Activated B cell treated with CpG ODN at 0.5 μM for 24 hours (primary cell): Measurements from ENCODE around the gene NDUFA11. TPM values are rescaled to one million over a fixed set of nuclear protein-coding genes. Genes with fewer than 3 reads are reported as not detected.

Experiments used
- ATAC-seq: fragments of 200-7000 bp; cut with Tn5 transposase; one replicate; pipeline ENCODE4 v1.10.0; 2021; ENCODE audit warnings: low read depth, mild to moderate bottlenecking, moderate library complexity
- CTCF ChIA-PET: fragments of 350-600 bp; sonication (Branson Sonifier 250); formaldehyde crosslinking; loops from one replicate; lab custom pipeline; 2021; ENCODE audit warnings: antibody characterized with exemption; lab: Charles Lee
- POLR2A ChIA-PET: fragments of 350-600 bp; sonication (Branson Sonifier 250); formaldehyde crosslinking; loops from one replicate; lab custom pipeline; 2021; ENCODE audit warnings: antibody characterized with exemption; lab: Charles Lee
- DNase-seq: peaks from one replicate; pipeline ENCODE4 v3.0.0; 2022
- H3K27ac Mint-ChIP-seq: one replicate; pipeline ENCODE4 v1.8.0; 2020; ENCODE audit warnings: mixed read lengths
- H3K27me3 Mint-ChIP-seq: one replicate; pipeline ENCODE4 v1.8.0; 2021; ENCODE audit warnings: mixed read lengths
- H3K36me3 Mint-ChIP-seq: one replicate; pipeline ENCODE4 v1.8.0; 2021; ENCODE audit warnings: low read depth, mixed read lengths
- H3K4me1 Mint-ChIP-seq: one replicate; pipeline ENCODE4 v1.8.0; 2021; ENCODE audit warnings: mixed read lengths
- H3K4me3 Mint-ChIP-seq: one replicate; pipeline ENCODE4 v1.8.0; 2020; ENCODE audit warnings: mild to moderate bottlenecking, mixed read lengths
- H3K9me3 Mint-ChIP-seq: one replicate; pipeline ENCODE4 v1.8.0; 2020; ENCODE audit warnings: mixed read lengths
- intact Hi-C: fragments of 100-400 bp; cut with micrococcal nuclease; formaldehyde crosslinking; loops from one replicate; pipeline ENCODE4 v1.15.1; 2024
- total RNA-seq: library from RNA; stranded (reverse); gene quantifications from 2 replicates; pipeline ENCODE4 v1.2.3, GENCODE V29; 2022
- TF ChIP-seq, protein P1 (sequence below): fragments of 200-600 bp; IDR thresholded peaks from one replicate; pipeline ENCODE4 v1.8.0; 2022; ENCODE audit warnings: antibody characterized with exemption, mild to moderate bottlenecking

NDUFA11 gene
- total RNA-seq, 1 donor from 2014 or later: 193 TPM

DNA sequence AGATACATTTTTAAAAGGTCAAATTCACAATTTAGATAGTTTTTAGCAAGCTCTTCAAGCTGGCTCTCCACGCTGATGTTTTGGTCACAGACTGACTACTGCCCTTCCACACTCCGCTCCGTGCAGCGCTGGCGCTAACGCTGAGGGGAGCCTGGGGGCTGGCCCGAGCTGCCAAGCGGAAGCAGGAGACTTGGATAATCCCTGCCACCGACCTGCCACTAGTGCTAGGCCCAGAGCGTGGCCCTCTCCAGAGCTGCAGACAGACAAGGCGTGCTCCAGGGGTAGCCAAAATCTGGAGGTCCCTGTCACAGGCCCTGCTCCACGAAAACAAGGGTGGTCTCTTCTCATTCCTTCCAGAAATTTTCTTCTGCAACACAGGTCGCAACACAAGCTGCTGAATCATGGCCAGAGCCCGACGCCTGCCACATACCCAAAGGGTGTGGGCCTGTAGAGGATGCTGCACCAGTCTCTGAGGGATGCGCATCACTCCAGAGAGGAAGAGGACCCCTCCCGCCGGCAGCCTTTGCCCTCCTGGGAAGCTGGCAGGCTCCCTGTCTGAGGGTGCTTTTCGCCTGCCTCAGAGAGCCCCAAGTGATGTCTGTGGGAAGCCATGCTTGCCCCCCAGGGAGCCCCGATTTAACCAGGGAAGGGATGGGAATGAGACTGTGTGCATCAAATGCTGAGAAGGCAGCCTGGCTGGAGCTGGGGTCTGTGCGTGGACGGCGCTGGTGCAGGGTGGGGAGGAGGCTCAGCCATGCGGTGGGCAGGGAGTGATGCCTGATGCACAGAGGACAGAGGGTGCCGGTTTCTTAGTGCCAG, 32.1 kb upstream of the NDUFA11 start:
- DNase-seq (no peak), ATAC-seq (no peak)
- H3K9me3 Mint-ChIP-seq: no peaks in the 10 kb centered on the region
- ChIA-PET CTCF (no interaction called here), POLR2A (no interaction called here)
- H3K27me3 Mint-ChIP-seq: no peaks in the 10 kb centered on the region
- no peak overlapping the region for H3K4me3 Mint-ChIP-seq
- H3K36me3 Mint-ChIP-seq: peaks cover 81% of the 10 kb centered on the region
- TF ChIP-seq, protein P1, sequence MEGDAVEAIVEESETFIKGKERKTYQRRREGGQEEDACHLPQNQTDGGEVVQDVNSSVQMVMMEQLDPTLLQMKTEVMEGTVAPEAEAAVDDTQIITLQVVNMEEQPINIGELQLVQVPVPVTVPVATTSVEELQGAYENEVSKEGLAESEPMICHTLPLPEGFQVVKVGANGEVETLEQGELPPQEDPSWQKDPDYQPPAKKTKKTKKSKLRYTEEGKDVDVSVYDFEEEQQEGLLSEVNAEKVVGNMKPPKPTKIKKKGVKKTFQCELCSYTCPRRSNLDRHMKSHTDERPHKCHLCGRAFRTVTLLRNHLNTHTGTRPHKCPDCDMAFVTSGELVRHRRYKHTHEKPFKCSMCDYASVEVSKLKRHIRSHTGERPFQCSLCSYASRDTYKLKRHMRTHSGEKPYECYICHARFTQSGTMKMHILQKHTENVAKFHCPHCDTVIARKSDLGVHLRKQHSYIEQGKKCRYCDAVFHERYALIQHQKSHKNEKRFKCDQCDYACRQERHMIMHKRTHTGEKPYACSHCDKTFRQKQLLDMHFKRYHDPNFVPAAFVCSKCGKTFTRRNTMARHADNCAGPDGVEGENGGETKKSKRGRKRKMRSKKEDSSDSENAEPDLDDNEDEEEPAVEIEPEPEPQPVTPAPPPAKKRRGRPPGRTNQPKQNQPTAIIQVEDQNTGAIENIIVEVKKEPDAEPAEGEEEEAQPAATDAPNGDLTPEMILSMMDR: no peak
- H3K4me1 Mint-ChIP-seq: no peaks in the 10 kb centered on the region
- intact Hi-C loops: no loop called here
- H3K27ac Mint-ChIP-seq: no peak overlapping the region

DNA sequence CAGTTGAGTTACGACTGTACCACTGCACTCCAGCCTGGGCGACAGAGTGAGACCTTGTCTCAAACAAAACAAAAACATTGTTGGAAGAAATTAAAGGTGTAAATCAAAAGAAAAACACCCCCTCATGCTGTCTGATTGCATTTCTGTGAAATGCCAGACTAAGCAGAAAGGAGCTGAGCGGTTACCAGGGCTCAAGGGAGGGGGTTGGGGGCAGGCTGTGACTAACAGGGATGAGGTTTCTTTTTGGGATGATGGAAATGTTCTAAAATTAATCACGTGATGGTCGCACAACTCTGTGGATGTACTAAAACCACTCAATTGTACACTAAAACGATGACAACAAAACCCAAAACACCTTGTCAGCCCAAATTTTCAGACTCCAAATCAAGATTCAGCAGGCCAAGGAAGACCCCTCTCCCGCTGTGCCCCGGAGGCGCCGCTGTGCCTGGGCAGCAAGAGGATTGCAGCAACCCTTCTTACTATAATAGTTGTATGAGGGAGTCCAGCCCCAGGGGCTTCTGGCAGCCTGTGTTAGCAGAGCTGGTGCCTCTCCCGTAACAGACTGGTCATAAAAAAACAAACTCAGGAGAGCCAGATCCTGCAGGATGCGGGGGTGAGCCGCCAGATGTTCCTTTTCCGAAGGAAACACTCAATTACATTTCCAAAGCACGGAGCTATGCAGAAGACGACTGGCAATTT, 31.3 kb upstream of the NDUFA11 start:
- Mint-ChIP-seq H3K9me3 (no peaks in the 10 kb centered on the region), H3K27ac (no peak overlapping the region), H3K4me3 (no peak overlapping the region), H3K36me3 (peaks cover 80% of the 10 kb centered on the region), H3K27me3 (no peaks in the 10 kb centered on the region), H3K4me1 (no peaks in the 10 kb centered on the region)
- ATAC-seq (no peak), DNase-seq (no peak)
- ChIA-PET POLR2A (no interaction called here), CTCF (no interaction called here)
- intact Hi-C loops: no loop called here
- TF ChIP-seq, protein P1: no peak

DNA sequence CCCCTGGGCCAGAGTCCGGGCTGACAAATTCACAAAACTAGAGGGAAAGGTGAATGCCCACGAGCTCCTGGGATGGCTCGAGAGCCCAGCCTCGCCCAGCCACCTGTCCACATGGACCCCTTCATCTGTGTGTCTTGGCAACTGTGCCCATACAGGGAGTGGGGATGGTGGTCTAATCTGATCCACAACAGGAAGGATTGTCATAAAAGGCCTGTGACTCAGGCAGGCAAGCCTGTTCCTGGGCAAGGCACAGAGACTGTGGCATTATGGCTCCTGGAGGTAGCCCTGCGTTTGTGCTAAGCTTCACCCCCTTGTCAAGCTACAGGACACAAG, 30.4 kb upstream of the NDUFA11 start:
- peaks cover 80% of the 10 kb centered on the region for H3K36me3 Mint-ChIP-seq
- H3K27me3 Mint-ChIP-seq: no peaks in the 10 kb centered on the region
- H3K9me3 Mint-ChIP-seq: no peaks in the 10 kb centered on the region
- POLR2A ChIA-PET: no interaction called here
- TF ChIP-seq, protein P1: no peak
- ATAC-seq: no peak
- H3K27ac Mint-ChIP-seq: no peak overlapping the region
- H3K4me3 Mint-ChIP-seq: no peak overlapping the region
- H3K4me1 Mint-ChIP-seq: no peaks in the 10 kb centered on the region
- DNase-seq: no peak
- intact Hi-C loops: no loop called here
- CTCF ChIA-PET: no interaction called here

DNA sequence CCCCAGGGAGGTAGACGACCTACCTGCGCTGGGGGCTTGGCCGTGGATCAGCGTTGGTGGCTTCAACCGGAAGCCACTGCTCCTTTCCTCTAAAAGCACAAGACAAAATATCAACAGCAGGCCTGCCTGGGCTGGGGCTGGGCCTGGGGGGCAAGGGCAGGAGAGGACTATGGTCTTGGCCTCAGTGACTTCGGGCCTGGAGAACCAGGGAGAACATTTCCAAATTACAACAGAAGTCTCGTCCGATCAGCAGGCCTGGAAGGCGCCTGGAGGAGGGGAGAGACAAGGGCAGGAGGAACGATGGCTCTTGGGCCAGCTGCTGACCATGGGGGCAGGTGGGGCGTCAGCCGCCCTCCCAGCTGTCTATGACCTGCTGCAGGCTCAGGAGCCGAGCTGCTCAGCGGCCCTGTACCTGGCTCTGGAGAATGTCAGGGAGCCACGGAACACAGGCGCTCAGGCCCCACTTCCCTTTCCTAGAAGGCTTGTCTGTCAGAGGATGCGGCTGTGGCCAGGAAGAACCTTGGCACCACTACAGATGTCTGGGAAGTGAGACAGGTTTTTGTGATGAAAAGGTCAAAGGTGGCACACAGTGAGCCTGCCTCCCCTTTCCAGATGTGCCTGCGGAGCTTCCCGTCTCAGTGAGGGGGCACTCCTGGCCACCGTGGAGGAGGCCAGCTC, 29.9 kb upstream of the NDUFA11 start:
- Mint-ChIP-seq H3K36me3 (peaks cover 81% of the 10 kb centered on the region), H3K27me3 (no peaks in the 10 kb centered on the region), H3K4me3 (no peak overlapping the region), H3K27ac (no peak overlapping the region), H3K4me1 (no peaks in the 10 kb centered on the region), H3K9me3 (no peaks in the 10 kb centered on the region)
- intact Hi-C loops: no loop called here
- ChIA-PET POLR2A (no interaction called here), CTCF (no interaction called here)
- TF ChIP-seq, protein P1: no peak
- ATAC-seq (no peak), DNase-seq (no peak)

DNA sequence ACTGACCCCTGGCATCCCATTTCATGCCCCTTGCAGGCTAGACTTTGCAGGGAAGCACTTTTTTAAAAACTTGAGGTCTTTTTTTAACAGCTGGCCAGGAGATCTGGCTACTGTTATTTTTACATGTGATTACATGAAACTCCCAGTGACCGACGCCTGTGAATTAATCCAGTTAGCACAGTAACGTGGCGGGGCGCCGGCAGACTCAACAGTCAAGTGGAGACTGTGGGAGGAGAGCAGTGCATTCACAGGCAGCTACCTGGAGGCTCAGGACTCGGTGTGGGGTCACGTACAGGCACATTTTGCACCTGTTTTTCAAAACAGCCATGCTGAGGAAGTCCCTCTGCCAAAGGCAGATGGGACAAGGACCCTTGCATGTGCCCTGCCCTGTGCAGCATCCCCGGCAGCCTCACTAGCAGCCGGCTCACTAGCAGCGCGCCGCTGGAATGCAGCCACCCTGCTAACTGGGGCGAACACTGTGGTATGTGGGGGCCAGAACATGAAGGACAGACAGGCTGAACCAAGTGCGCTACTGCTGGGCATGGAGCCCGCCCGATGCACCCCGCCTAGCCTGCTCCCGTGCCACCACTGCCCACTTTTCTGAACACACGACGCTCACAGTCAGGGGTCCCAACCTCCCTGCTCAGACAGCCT, 29.1 kb upstream of the NDUFA11 start:
- TF ChIP-seq, protein P1: no peak
- peaks cover 8% of the 10 kb centered on the region for H3K4me1 Mint-ChIP-seq
- no peaks in the 10 kb centered on the region for H3K9me3 Mint-ChIP-seq
- DNase-seq (no peak), ATAC-seq (no peak)
- ChIA-PET POLR2A (no interaction called here), CTCF (no interaction called here)
- H3K27me3 Mint-ChIP-seq: no peaks in the 10 kb centered on the region
- H3K36me3 Mint-ChIP-seq: peaks cover 84% of the 10 kb centered on the region
- H3K27ac Mint-ChIP-seq: no peak overlapping the region
- no peak overlapping the region for H3K4me3 Mint-ChIP-seq
- intact Hi-C loops: no loop called here
